ENCODE results near the gene SPTBN5.

The SPTBN5 gene

GRCh38 chr15:41852736-41853590, 40.9 kb downstream of the SPTBN5 start:
- DNase-seq (ENCODE audit: low read depth) = no peak

GRCh38 chr15:41851755-41852370, 42.0 kb downstream of the SPTBN5 start:
- no peak overlapping the region for H3K4me3 ChIP-seq (ENCODE audit: control insufficient read depth, low read depth, low read length)
- DNase-seq (ENCODE audit: low read depth) = no peak
- no peak for TF ChIP-seq CTCF (IDR thresholded peaks at IDR 0.05; ENCODE audit: control insufficient read depth, insufficient read depth, low read depth, low read length, missing control alignments)

More at GRCh38 chr15:41852736-41853590, 40.9 kb downstream of the SPTBN5 start:
- TF ChIP-seq CTCF (IDR thresholded peaks at IDR 0.05; ENCODE audit: control insufficient read depth, insufficient read depth, low read depth, low read length, missing control alignments) = no peak
- no peak overlapping the region for H3K4me3 ChIP-seq (ENCODE audit: control insufficient read depth, low read depth, low read length)

GRCh38 chr15:41851167-41851523, 42.7 kb downstream of the SPTBN5 start:
- TF ChIP-seq CTCF (IDR thresholded peaks at IDR 0.05; ENCODE audit: control insufficient read depth, insufficient read depth, low read depth, low read length, missing control alignments) = no peak
- DNase-seq (ENCODE audit: low read depth) = no peak
- H3K4me3 ChIP-seq (ENCODE audit: control insufficient read depth, low read depth, low read length) = no peak overlapping the region

GRCh38 chr15:41850482-41851166, 43.2 kb downstream of the SPTBN5 start:
- no peak for DNase-seq (ENCODE audit: low read depth)
- no peak overlapping the region for H3K4me3 ChIP-seq (ENCODE audit: control insufficient read depth, low read depth, low read length)
- TF ChIP-seq CTCF (IDR thresholded peaks at IDR 0.05; ENCODE audit: control insufficient read depth, insufficient read depth, low read depth, low read length, missing control alignments) = no peak

- DNase-seq (ENCODE audit: low read depth) = no peak
- TF ChIP-seq CTCF (IDR thresholded peaks at IDR 0.05; ENCODE audit: control insufficient read depth, insufficient read depth, low read depth, low read length, missing control alignments) = no peak
- no peak overlapping the region for H3K4me3 ChIP-seq (ENCODE audit: control insufficient read depth, low read depth, low read length)
Observed at GRCh38 chr15:41849861-41850260, 44.0 kb downstream of the SPTBN5 start.

GRCh38 chr15:41849204-41849603, 44.6 kb downstream of the SPTBN5 start:
- DNase-seq (ENCODE audit: low read depth) = no peak
- H3K4me3 ChIP-seq (ENCODE audit: control insufficient read depth, low read depth, low read length) = no peak overlapping the region
- TF ChIP-seq CTCF (IDR thresholded peaks at IDR 0.05; ENCODE audit: control insufficient read depth, insufficient read depth, low read depth, low read length, missing control alignments) = no peak
